Caco-2 (cell line): ENCODE measurements around the gene CRADD. TPM values are rescaled to one million over a fixed set of nuclear protein-coding genes. Genes with fewer than 3 reads are reported as not detected.
A peak's percentile ranks its signal among the peaks of the same experiment; 100 is the strongest.

Experiments
- BruUV-seq: library from RNA; stranded (reverse); fragments of 400-500 nt; replicated peaks from 2 replicates; lab custom pipeline; 2021; lab: Mats Ljungman, UMichigan
- CTCF ChIA-PET: fragments of 300-600 bp; sonication (Branson Sonifier 250); formaldehyde crosslinking; loops from one replicate; lab custom pipeline; 2022; ENCODE audit warnings: antibody characterized with exemption; lab: Charles Lee
- POLR2A ChIA-PET: fragments of 300-600 bp; sonication (Branson Sonifier 250); formaldehyde crosslinking; loops from one replicate; lab custom pipeline; 2022; ENCODE audit warnings: antibody characterized with exemption; lab: Charles Lee
- DNase-seq, 2 experiments: peaks; one replicate each; pipeline versions ENCODE4 v3.0.0 to v3.0.0-alpha.2; 2020 to 2022
- H3K27me3 ChIP-seq: replicated peaks from 2 replicates; pipeline ENCODE4 v1.6.0; 2011; ENCODE audit warnings: low read length; ENCODE audit not compliant: control insufficient read depth, insufficient read depth
- H3K36me3 ChIP-seq: 2 replicates; pipeline ENCODE4 v1.5.1; 2011; ENCODE audit warnings: low read length; ENCODE audit not compliant: control insufficient read depth, insufficient read depth
- H3K4me1 ChIP-seq: fragments of 250-450 bp; sonication (Bioruptor Pico); 2 replicates; pipeline ENCODE4 v1.5.1; 2020; ENCODE audit warnings: mild to moderate bottlenecking
- H3K4me3 ChIP-seq: 2 replicates; pipeline ENCODE4 v1.5.1; 2011; ENCODE audit warnings: low read depth, mild to moderate bottlenecking, control low read depth, low read length
- H3K9me3 ChIP-seq: fragments of 250-450 bp; sonication (Bioruptor Pico); 2 replicates; pipeline ENCODE4 v1.5.1; 2020; ENCODE audit warnings: mild to moderate bottlenecking, moderate library complexity
- H3K27ac Mint-ChIP-seq: one replicate; pipeline ENCODE4 v1.8.0; 2022; ENCODE audit warnings: mixed read lengths; ENCODE audit not compliant: unreplicated experiment
- H3K27me3 Mint-ChIP-seq: one replicate; pipeline ENCODE4 v1.8.0; 2022; ENCODE audit warnings: mixed read lengths; ENCODE audit not compliant: insufficient read depth, unreplicated experiment
- H3K36me3 Mint-ChIP-seq: one replicate; pipeline ENCODE4 v1.8.0; 2022; ENCODE audit warnings: mild to moderate bottlenecking, mixed read lengths; ENCODE audit not compliant: insufficient read depth, unreplicated experiment
- H3K4me1 Mint-ChIP-seq: one replicate; pipeline ENCODE4 v1.8.0; 2022; ENCODE audit warnings: low read depth, mixed read lengths; ENCODE audit not compliant: unreplicated experiment
- H3K4me3 Mint-ChIP-seq: one replicate; pipeline ENCODE4 v1.8.0; 2022; ENCODE audit warnings: mild to moderate bottlenecking, moderate library complexity, mixed read lengths; ENCODE audit not compliant: unreplicated experiment
- H3K9me3 Mint-ChIP-seq: one replicate; pipeline ENCODE4 v1.8.0; 2022; ENCODE audit warnings: mixed read lengths; ENCODE audit not compliant: unreplicated experiment
- intact Hi-C: fragments of 100-400 bp; cut with micrococcal nuclease; formaldehyde crosslinking; loops from one replicate; pipeline ENCODE4 v1.10.0; 2022; ENCODE audit not compliant: unreplicated experiment
- total RNA-seq: library from RNA; stranded (reverse); gene quantifications from 2 replicates; pipeline ENCODE4 v1.2.3, GENCODE V29; 2022
- TF ChIP-seq, protein P1 (sequence below), 2 experiments: fragments of 200-600 bp in 1 of 2; IDR thresholded peaks; 1 replicate in 1 of 2; 2 replicates in 1 of 2; pipeline versions ENCODE4 v1.5.1 to v1.8.0; 2011 to 2022; ENCODE audit warnings: antibody characterized with exemption in 1 of 2, control low read depth in 1 of 2, inconsistent platforms in 1 of 2, low read depth in 1 of 2, low read length in 1 of 2, mild to moderate bottlenecking in 1 of 2, moderate library complexity in 1 of 2; ENCODE audit not compliant: insufficient read depth in 1 of 2, severe bottlenecking in 1 of 2, unreplicated experiment in 1 of 2

The CRADD gene
- total RNA-seq, 1 experiment from 2014 or later = 29.2 TPM

DNA sequence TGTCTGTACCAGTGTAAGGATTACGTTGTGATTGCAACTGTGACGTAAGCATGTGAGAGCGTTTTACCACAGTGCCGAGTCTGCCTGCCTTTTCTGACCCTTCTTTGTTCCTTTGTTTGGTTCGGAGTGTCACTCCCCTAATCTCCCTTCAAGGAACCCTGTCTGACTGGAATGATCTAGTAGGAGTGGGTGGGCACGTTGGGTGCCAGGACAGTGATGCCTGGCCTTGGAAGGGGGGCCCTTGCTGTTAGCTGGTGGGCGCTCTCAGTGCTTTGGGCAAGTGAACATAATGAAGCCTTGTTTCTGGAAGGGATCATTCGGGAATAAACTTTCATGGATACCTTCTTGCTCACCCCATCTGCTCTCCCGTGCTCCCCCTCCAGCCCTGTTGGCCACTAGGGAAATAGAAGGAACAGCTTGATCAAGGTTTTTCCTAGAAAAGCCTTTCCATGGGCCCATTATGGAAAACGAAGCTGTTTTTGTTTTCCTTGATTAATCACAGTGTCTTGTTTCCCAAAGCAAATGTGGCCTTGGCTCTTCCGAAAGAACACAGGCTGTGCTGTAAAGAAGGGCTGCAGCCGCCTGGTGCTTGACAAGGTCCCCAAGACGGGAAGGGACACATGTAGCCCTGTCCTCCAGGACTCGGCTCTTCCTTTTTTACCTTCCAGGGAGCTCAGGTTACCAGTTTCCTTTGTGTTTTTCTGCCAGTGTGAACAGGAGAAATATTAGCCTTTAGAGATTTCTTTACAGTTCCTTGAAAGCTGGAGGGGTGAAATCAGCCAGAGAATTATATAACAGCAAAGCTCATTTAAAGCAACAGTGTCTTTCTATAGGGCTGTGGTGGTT lies 215.5 kb downstream of the CRADD start:
- no peaks in the 10 kb centered on the region for H3K36me3 ChIP-seq
- CTCF ChIA-PET = interaction anchor here (1.3 kb wide), 1 partner anchor 209 kb away, joined by 3 read pairs; no protein-coding TSS in a partner anchor
- no peak for DNase-seq
- Mint-ChIP-seq H3K9me3 (peaks cover 10% of the 10 kb centered on the region), H3K4me3 (no peak overlapping the region), H3K27ac (peak overlapping the region; percentile 57), H3K27me3 (no peaks in the 10 kb centered on the region), H3K36me3 (no peaks in the 10 kb centered on the region), H3K4me1 (peaks cover 17% of the 10 kb centered on the region)
- TF ChIP-seq, protein P1, sequence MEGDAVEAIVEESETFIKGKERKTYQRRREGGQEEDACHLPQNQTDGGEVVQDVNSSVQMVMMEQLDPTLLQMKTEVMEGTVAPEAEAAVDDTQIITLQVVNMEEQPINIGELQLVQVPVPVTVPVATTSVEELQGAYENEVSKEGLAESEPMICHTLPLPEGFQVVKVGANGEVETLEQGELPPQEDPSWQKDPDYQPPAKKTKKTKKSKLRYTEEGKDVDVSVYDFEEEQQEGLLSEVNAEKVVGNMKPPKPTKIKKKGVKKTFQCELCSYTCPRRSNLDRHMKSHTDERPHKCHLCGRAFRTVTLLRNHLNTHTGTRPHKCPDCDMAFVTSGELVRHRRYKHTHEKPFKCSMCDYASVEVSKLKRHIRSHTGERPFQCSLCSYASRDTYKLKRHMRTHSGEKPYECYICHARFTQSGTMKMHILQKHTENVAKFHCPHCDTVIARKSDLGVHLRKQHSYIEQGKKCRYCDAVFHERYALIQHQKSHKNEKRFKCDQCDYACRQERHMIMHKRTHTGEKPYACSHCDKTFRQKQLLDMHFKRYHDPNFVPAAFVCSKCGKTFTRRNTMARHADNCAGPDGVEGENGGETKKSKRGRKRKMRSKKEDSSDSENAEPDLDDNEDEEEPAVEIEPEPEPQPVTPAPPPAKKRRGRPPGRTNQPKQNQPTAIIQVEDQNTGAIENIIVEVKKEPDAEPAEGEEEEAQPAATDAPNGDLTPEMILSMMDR (IDR thresholded peaks at IDR 0.05; ENCODE audit: insufficient read depth in 1 of 2, low read depth in 1 of 2, low read length in 1 of 2, severe bottlenecking in 1 of 2, unreplicated experiment in 1 of 2) = no peak
- intact Hi-C loops = no loop called here
- no peaks in the 10 kb centered on the region; the same call in 1 of the 2 replicates for H3K4me1 ChIP-seq
- H3K27me3 ChIP-seq = no peaks in the 10 kb centered on the region
- no TSS peak for BruUV-seq
- H3K9me3 ChIP-seq = no peaks in the 10 kb centered on the region
- no peak overlapping the region for H3K4me3 ChIP-seq
- POLR2A ChIA-PET = no interaction called here

GRCh38 chr12:93894391-93895088 lies 217.4 kb downstream of the CRADD start:
- Mint-ChIP-seq H3K9me3 (peaks cover 10% of the 10 kb centered on the region), H3K4me3 (no peak overlapping the region), H3K4me1 (peaks cover 22% of the 10 kb centered on the region), H3K27ac (no peak overlapping the region), H3K27me3 (no peaks in the 10 kb centered on the region), H3K36me3 (no peaks in the 10 kb centered on the region)
- Histone ChIP-seq H3K36me3 (no peaks in the 10 kb centered on the region), H3K4me3 (no peak overlapping the region), H3K4me1 (peaks cover 16% of the 10 kb centered on the region), H3K9me3 (no peaks in the 10 kb centered on the region), H3K27me3 (no peaks in the 10 kb centered on the region)
- intact Hi-C loops = no loop called here
- TF ChIP-seq, protein P1 (IDR thresholded peaks at IDR 0.05; ENCODE audit: insufficient read depth in 1 of 2, low read depth in 1 of 2, low read length in 1 of 2, severe bottlenecking in 1 of 2, unreplicated experiment in 1 of 2) = no peak
- POLR2A ChIA-PET = no interaction called here
- CTCF ChIA-PET = interaction anchor here (1.0 kb wide), 1 partner anchor 207 kb away, joined by 4 read pairs; no protein-coding TSS in a partner anchor
- no TSS peak for BruUV-seq
- DNase-seq = no peak

- no peaks in the 10 kb centered on the region for H3K27me3 Mint-ChIP-seq
- TF ChIP-seq, protein P1 (IDR thresholded peaks at IDR 0.05; ENCODE audit: insufficient read depth in 1 of 2, low read depth in 1 of 2, low read length in 1 of 2, severe bottlenecking in 1 of 2, unreplicated experiment in 1 of 2) = no peak
- Histone ChIP-seq H3K4me3 (no peak overlapping the region), H3K9me3 (no peaks in the 10 kb centered on the region; the same call in 1 of the 2 replicates), H3K36me3 (no peaks in the 10 kb centered on the region), H3K4me1 (peaks cover 16% of the 10 kb centered on the region), H3K27me3 (no peaks in the 10 kb centered on the region)
- intact Hi-C loops = no loop called here
- CTCF ChIA-PET = interaction anchor here (1.0 kb wide), 1 partner anchor 207 kb away, joined by 4 read pairs; no protein-coding TSS in a partner anchor
- H3K27ac Mint-ChIP-seq = no peak overlapping the region
- peaks cover 2% of the 10 kb centered on the region for H3K36me3 Mint-ChIP-seq
- no peak for DNase-seq
- peaks cover 10% of the 10 kb centered on the region for H3K9me3 Mint-ChIP-seq
- H3K4me3 Mint-ChIP-seq = no peak overlapping the region
- peaks cover 22% of the 10 kb centered on the region for H3K4me1 Mint-ChIP-seq
- POLR2A ChIA-PET = no interaction called here
- BruUV-seq = no TSS peak
Measured at GRCh38 chr12:93895089-93895445, 217.9 kb downstream of the CRADD start.
